HepG2 (cell line): Measurements from ENCODE around the gene SLF1. TPM values are rescaled to one million over a fixed set of nuclear protein-coding genes. Genes with fewer than 3 reads are reported as not detected.

ENCODE experiments used
- AFF4 ChIP-seq: sonication (generic); formaldehyde crosslinking; IDR thresholded peaks from 2 replicates; pipeline ENCODE4 v1.4.0; 2020; ENCODE audit warnings: missing genetic modification reagents
- AGO2 ChIP-seq: fragments of 200-400 bp; formaldehyde crosslinking; optimal IDR thresholded peaks from 2 replicates; pipeline ENCODE3; 2017; ENCODE audit warnings: mild to moderate bottlenecking, low read depth, low read length, moderate library complexity
- ARNT2 ChIP-seq: sonication (generic); formaldehyde crosslinking; IDR thresholded peaks from 2 replicates; pipeline ENCODE4 v1.8.0; 2022; ENCODE audit warnings: mild to moderate bottlenecking, low read depth, missing genetic modification reagents, moderate library complexity
- CERS6 ChIP-seq: sonication (generic); formaldehyde crosslinking; IDR thresholded peaks from 2 replicates; pipeline ENCODE4 v1.5.0; 2020; ENCODE audit warnings: missing genetic modification reagents
- CHD2 ChIP-seq: IDR thresholded peaks from 2 replicates; pipeline ENCODE4 v1.6.1; 2011; ENCODE audit warnings: low read depth, low read length, improper control_type of control experiment
- ELF1 ChIP-seq: sonication (generic); formaldehyde crosslinking; IDR thresholded peaks from 2 replicates; pipeline ENCODE4 v1.4.0; 2020; ENCODE audit warnings: missing genetic modification reagents
- FOXA3 ChIP-seq: IDR thresholded peaks from 2 replicates; pipeline ENCODE4 v1.6.1; 2016; ENCODE audit warnings: missing genetic modification reagents, missing compliant biosample characterization
- KLF9 ChIP-seq: IDR thresholded peaks from 2 replicates; pipeline ENCODE4 v1.6.1; 2016; ENCODE audit warnings: low read depth
- NR2F2 ChIP-seq: IDR thresholded peaks from 2 replicates; pipeline ENCODE4 v1.6.1; 2012; ENCODE audit warnings: low read depth, inconsistent platforms, borderline replicate concordance
- RFXAP ChIP-seq: sonication (generic); formaldehyde crosslinking; IDR thresholded peaks from 2 replicates; pipeline ENCODE4 v1.4.0; 2020; ENCODE audit warnings: missing genetic modification reagents, borderline replicate concordance
- SALL2 ChIP-seq: sonication (generic); formaldehyde crosslinking; IDR thresholded peaks from 2 replicates; pipeline ENCODE4 v1.8.1; 2023; ENCODE audit warnings: mild to moderate bottlenecking, missing genetic modification reagents, inconsistent platforms
- SIN3A ChIP-seq: IDR thresholded peaks from 2 replicates; pipeline ENCODE4 v1.6.1; 2011; ENCODE audit warnings: low read depth, mild to moderate bottlenecking, control low read depth, low read length, borderline replicate concordance
- TCF7L2 ChIP-seq: IDR thresholded peaks from 2 replicates; pipeline ENCODE4 v1.6.1; 2011; ENCODE audit warnings: mild to moderate bottlenecking, low read depth, low read length, moderate library complexity
- TGIF2 ChIP-seq: IDR thresholded peaks from 2 replicates; pipeline ENCODE4 v1.6.1; 2016; ENCODE audit warnings: control low read depth, missing compliant biosample characterization
- ZC3H13 ChIP-seq: sonication (generic); formaldehyde crosslinking; IDR thresholded peaks from 2 replicates; pipeline ENCODE4 v1.8.1; 2023; ENCODE audit warnings: mild to moderate bottlenecking, missing genetic modification reagents, moderate library complexity
- ZNF124 ChIP-seq: sonication (generic); formaldehyde crosslinking; IDR thresholded peaks from 2 replicates; pipeline ENCODE4 v1.4.0; 2020; ENCODE audit warnings: missing genetic modification reagents
- ZNF580 ChIP-seq: IDR thresholded peaks from 2 replicates; pipeline ENCODE4 v1.6.1; 2016; ENCODE audit warnings: low read depth, borderline replicate concordance
- ZNF660 ChIP-seq: sonication (generic); formaldehyde crosslinking; IDR thresholded peaks from 2 replicates; pipeline ENCODE4 v1.5.1; 2020; ENCODE audit warnings: mild to moderate bottlenecking, low read depth, missing genetic modification reagents, borderline replicate concordance
- ZNF75D ChIP-seq: sonication (generic); formaldehyde crosslinking; IDR thresholded peaks from 2 replicates; pipeline ENCODE4 v1.8.1; 2023; ENCODE audit warnings: missing genetic modification reagents, mild to moderate bottlenecking, borderline replicate concordance
- ZNF768 ChIP-seq: sonication (generic); formaldehyde crosslinking; IDR thresholded peaks from 2 replicates; pipeline ENCODE4 v1.4.0; 2020; ENCODE audit warnings: missing genetic modification reagents
- ZNF777 ChIP-seq: sonication (generic); formaldehyde crosslinking; IDR thresholded peaks from 2 replicates; pipeline ENCODE4 v1.4.0; 2020; ENCODE audit warnings: missing genetic modification reagents
- ZNF841 ChIP-seq: sonication (generic); formaldehyde crosslinking; IDR thresholded peaks from 2 replicates; pipeline ENCODE4 v1.8.1; 2023; ENCODE audit warnings: missing genetic modification reagents, borderline replicate concordance
- polyA plus RNA-seq, 8 experiments: library from polyadenylated mRNA; depleted of rRNA in 3 of 8; stranded (reverse) in 7 of 8; unstranded in 1 of 8; fragments of >200 nt; fragmentation: Illumina TruSeq in 4 of 8; extraction: Trizol in 4 of 8; gene quantifications; 2 replicates each; pipeline versions ENCODE4 v1.2.1 to v1.2.3, GENCODE V29; 2011 to 2016; ENCODE audit warnings: low read depth in 4 of 8, missing spikeins in 1 of 8, mixed read lengths in 1 of 8; ENCODE audit not compliant: insufficient read depth in 1 of 8
- total RNA-seq, 5 experiments: library from RNA; depleted of rRNA; stranded (reverse); fragments of >200 nt; fragmentation: Illumina TruSeq; extraction: Trizol; gene quantifications; 2 replicates each; pipeline ENCODE4 v1.2.3, GENCODE V29; 2016; ENCODE audit warnings: low read depth in 1 of 5
- TF ChIP-seq, protein P1 (sequence below): sonication (generic); formaldehyde crosslinking; conservative IDR thresholded peaks from 2 replicates; pipeline ENCODE4 v1.4.0; 2020; ENCODE audit warnings: missing genetic modification reagents

Gene SLF1
- total and polyA plus RNA-seq, 2 of the 13 experiments (the other 11 are each of a cell fraction or from before 2014, with no cell fraction given), result 2.1 to 9.1 TPM

DNA sequence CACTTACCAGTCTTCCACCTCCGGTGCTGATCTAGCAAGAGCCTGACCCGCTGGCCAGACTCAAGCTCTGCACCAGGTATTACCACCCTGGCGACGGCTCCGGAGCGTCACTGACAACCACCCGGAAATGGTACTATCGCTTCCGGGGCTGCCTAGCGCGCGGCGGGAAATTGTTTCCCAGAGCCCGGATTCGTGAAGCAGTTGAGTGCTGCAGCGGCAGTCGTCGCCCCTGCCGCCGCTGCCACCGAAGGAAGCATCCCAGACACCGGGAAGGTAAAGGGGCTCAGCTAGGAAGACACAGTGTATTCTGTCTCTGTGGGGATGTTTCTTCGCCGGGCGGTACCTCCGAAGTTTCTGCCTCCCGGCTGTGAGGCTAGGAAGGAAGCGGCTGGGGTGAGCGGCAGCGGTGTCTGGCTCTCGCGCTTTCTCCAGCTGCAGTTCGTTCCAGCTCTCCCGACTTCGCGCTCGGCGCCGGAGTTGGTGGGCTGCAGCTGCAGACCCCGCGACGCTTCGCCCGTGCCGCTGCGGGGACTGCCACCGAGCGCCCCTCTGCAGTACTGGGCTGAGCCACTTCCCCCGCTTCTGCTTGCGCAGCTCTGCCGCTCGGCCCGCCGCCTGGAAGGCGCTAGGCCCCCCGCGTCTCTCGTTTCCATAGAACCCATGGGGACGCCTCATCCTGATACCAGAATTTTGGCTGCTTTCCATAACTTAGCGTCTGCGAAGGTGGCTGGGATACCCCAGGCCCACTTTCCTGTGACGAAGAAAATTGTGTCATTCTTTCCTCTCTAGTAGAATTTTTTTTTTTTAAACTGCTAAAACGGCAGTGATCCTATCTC, at the start of gene SLF1, which contains the start of gene KIAA0825 (continued):
- TF ChIP-seq ZNF580 (CRISPR knock-in tag) (peak; percentile 55; the same call in 1 of the 2 replicates), RFXAP (peak; percentile 59), ZC3H13 (CRISPR knock-in tag) (0 out of 2 replicates have a peak, but pooled peaks have one; percentile 13), CHD2 (peak; percentile 54; the same call in 1 of the 2 replicates), SALL2 (peak; percentile 91; the same call in 1 of the 2 replicates), TCF7L2 (no peak), TGIF2 (CRISPR knock-in tag) (peak; percentile 56; the same call in 1 of the 2 replicates), NR2F2 (no peak), FOXA3 (CRISPR knock-in tag) (peak; percentile 41; the same call in 1 of the 2 replicates), ARNT2 (peak; percentile 66; the same call in 1 of the 2 replicates), AFF4 (CRISPR knock-in tag) (no peak), ELF1 (CRISPR knock-in tag) (peak; percentile 65; the same call in 1 of the 2 replicates), ZNF75D (CRISPR knock-in tag) (no peak), ZNF660 (CRISPR knock-in tag) (no peak), CERS6 (CRISPR knock-in tag) (no peak), KLF9 (CRISPR knock-in tag) (no peak), ZNF124 (0 out of 2 replicates have a peak, but pooled peaks have one; percentile 15), SIN3A (peak; percentile 99), ZNF777 (CRISPR knock-in tag) (no peak), AGO2 (peak; percentile 37), ZNF768 (peak; percentile 20; the same call in 1 of the 2 replicates), ZNF841 (CRISPR knock-in tag) (no peak)
- TF ChIP-seq, protein P1, sequence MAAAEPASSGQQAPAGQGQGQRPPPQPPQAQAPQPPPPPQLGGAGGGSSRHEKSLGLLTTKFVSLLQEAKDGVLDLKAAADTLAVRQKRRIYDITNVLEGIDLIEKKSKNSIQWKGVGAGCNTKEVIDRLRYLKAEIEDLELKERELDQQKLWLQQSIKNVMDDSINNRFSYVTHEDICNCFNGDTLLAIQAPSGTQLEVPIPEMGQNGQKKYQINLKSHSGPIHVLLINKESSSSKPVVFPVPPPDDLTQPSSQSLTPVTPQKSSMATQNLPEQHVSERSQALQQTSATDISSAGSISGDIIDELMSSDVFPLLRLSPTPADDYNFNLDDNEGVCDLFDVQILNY (CRISPR knock-in tag), result peak; percentile 99
